ENCODE measurements around the gene SEL1L3.

Gene SEL1L3

DNA sequence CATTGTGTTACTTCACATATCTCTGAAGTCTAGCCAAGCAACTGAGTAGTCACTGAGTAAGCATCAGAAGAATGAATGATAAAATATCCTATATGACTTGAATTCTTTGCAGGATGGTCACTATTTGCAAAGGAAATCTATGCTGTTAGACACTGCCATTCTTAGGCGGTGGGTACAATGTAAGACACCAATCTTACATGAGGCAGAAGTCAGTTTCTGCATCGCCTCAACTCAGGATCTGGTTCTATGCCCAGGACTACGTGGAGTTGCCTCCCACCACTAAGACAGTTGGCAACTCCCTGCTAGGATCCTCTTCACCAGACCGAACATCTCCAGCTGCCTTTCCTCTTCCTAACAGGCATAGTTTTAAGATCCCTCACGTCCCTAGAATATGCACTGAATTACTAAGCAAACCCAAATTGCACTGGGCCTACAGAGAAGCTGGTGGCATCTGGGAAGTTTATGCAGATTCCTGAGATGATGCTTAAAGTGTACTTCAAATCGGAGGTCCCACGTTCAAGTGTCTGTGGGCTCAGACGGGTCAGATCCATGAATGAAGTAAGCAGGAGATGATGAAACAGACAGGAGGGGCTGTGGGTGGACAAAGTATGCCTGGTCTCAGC, 45.6 kb downstream of the SEL1L3 start:
- in situ Hi-C loops (cut with MboI; ENCODE audit: low sequenced_read_pairs, unreplicated experiment) = no loop called here
- no peak for TF ChIP-seq CTCF (IDR thresholded peaks at IDR 0.05; ENCODE audit: borderline replicate concordance, control extremely low read depth, extremely low read depth, insufficient read depth, missing control alignments)
- no peak for DNase-seq (ENCODE audit: low spot score)

DNA sequence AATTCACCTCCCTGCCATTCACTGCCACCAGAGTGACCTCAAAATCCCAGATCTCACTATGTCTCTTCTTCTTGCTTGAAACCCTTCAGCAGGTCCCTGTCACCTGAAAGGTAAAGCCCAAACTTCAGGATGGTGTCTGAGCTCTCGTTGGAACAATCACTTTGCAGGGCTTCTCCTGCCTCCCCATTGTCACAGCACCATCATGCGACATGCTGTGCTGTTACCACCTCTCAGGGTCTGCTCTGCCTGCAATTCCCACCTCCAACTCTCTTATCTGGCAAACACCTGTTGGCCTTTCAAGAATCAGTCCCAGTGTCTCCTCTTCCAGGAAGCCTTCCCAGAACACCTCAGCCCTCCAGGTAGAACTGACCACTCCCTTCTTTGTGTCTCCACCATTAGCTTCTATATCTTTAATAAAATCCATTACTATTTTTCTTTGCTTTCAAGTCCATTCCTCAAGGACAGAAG, 46.2 kb downstream of the SEL1L3 start:
- in situ Hi-C loops (cut with MboI; ENCODE audit: low sequenced_read_pairs, unreplicated experiment) = no loop called here
- DNase-seq (ENCODE audit: low spot score) = no peak
- no peak for TF ChIP-seq CTCF (IDR thresholded peaks at IDR 0.05; ENCODE audit: borderline replicate concordance, control extremely low read depth, extremely low read depth, insufficient read depth, missing control alignments)

DNA sequence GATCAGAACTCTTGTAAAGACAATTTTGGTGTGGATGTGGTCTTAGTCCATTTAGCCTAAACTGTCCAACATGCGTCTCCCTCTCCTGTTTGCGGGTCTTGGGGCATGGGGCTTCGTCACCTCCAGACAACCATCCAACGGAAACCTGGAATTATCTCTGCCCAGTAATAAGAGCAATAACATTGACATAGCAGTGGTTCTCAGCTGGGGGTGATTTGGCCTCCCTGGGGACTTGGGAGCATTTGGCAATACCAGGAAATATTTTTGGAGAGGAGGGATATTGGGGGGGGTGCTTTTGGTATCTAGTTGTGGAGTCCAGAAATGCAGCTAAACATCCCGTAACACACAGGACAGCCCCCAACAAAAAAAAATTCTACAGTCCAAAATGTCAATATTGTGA, 47.2 kb downstream of the SEL1L3 start:
- no peak for DNase-seq (ENCODE audit: low spot score)
- no peak for TF ChIP-seq CTCF (IDR thresholded peaks at IDR 0.05; ENCODE audit: borderline replicate concordance, control extremely low read depth, extremely low read depth, insufficient read depth, missing control alignments)
- in situ Hi-C loops (cut with MboI; ENCODE audit: low sequenced_read_pairs, unreplicated experiment) = no loop called here

DNA sequence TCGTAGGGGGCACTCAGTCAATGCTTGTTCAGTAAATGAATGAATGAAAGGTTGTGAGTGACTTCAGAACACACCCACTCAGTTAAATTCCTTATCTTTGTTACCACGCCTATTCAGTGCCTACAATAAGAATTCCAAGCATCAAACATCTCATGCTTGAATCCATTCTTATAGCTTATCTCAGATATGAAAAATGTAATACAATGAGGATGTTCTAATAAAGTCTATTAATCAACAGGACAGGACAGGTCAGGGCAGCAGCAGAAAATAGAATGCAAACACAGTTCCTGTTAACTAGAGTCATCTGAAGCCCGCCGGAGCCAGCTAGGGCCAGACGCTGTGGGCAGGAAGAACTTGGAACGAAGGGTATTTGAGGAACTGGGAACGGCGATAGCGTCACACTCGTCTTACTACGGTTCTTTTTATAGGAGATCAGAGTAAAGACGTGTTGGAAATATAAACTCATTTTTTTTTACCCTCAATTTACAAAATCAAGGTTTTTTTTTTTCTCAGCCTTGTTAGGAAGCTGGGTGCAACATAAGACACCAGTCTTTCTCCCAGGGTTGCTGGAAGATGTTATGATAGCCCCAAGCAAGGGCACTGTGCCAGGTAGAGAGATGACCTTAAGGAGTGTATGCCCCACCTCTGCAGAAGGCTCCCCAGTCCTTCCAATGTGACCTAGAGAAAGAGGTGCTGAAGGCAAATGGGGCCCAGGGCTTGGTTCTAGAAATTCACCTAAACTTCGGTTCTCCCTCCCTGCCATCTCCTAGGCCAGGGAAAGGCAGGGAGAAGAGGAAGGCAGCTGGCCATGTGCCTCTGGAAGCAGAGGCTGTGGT, 48.3 kb downstream of the SEL1L3 start:
- in situ Hi-C loops (cut with MboI; ENCODE audit: low sequenced_read_pairs, unreplicated experiment) = no loop called here
- DNase-seq (ENCODE audit: low spot score) = no peak
- no peak for TF ChIP-seq CTCF (IDR thresholded peaks at IDR 0.05; ENCODE audit: borderline replicate concordance, control extremely low read depth, extremely low read depth, insufficient read depth, missing control alignments)

DNA sequence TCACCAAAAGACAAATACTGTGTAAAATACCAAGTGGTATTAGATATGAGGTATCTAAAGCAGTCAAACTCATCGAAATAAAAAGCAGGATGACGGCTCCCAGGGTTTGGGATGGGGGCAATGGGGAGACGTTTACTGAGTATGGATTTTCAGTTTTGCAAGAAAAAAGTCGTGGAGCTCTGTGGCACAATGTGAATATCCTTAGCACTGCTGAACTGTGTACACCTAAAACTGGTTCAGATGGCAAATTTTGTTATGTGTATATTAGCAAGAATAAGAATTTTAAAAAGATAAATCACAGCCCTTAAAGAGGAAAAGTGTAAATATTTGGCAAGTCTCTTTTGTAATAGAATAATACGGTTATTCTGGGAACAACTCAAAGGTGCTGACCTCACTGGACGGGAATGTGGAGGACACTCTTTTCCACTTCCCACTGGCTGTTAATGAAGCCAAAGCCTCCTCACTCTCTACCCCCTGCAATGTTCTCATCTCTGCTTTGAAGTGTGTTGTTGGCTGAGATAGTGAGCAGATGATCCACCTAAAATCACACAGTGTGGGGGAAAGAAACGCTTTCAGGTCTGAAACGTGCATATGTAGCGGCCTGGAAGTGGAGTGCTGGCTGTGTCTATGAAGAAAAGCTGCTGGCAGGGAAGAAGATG, 49.2 kb downstream of the SEL1L3 start:
- in situ Hi-C loops (cut with MboI; ENCODE audit: low sequenced_read_pairs, unreplicated experiment) = no loop called here
- no peak for DNase-seq (ENCODE audit: low spot score)
- no peak for TF ChIP-seq CTCF (IDR thresholded peaks at IDR 0.05; ENCODE audit: borderline replicate concordance, control extremely low read depth, extremely low read depth, insufficient read depth, missing control alignments)

DNA sequence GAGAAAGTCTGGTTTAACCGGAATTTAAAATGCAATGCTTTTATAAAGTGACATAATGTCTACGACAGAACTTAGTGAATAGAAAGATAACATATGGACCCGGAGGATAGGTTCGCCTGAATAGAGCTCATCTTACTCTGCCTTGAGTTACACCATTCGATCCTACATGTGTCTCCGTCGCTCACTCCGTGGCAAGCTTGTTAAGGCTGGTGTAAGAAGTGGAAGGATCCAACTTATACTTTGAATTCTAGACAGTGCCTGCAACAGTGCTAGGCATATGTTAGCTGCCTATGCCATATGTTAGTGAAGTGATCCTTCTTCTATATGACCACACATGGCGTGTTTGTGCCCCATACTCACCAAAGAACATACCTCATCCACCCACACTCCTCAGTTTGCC, 50.9 kb downstream of the SEL1L3 start:
- in situ Hi-C loops (cut with MboI; ENCODE audit: low sequenced_read_pairs, unreplicated experiment) = no loop called here

More for the DNA sequence above, 50.9 kb downstream of the SEL1L3 start:
- DNase-seq (ENCODE audit: low spot score) = no peak
- TF ChIP-seq CTCF (IDR thresholded peaks at IDR 0.05; ENCODE audit: borderline replicate concordance, control extremely low read depth, extremely low read depth, insufficient read depth, missing control alignments) = no peak
